GM23338 (cell line): Measurements from ENCODE around the gene ZBBX. TPM values are rescaled to one million over a fixed set of nuclear protein-coding genes. Genes with fewer than 3 reads are reported as not detected.

Experiments
- ATAC-seq: fragments of 200-7000 bp; cut with Tn5 transposase; 3 replicates; pipeline ENCODE4 v1.9.1; 2020
- DNase-seq: peaks from one replicate; pipeline ENCODE4 v3.0.0-alpha.2; 2015; ENCODE audit warnings: low spot score
- H2AFZ ChIP-seq: fragments of 200-600 bp; sonication (generic); 2 replicates; pipeline ENCODE4 v1.8.0; 2016; ENCODE audit warnings: antibody characterized with exemption, mild to moderate bottlenecking, moderate library complexity
- H3F3A ChIP-seq: fragments of 200-600 bp; sonication (generic); replicated peaks from 2 replicates; pipeline ENCODE4 v1.8.0; 2017; ENCODE audit warnings: antibody characterized with exemption, mixed run types, low read depth
- H3K27ac ChIP-seq: fragments of 200-600 bp; sonication (generic); 2 replicates; pipeline ENCODE4 v1.6.1; 2016; ENCODE audit warnings: low read depth
- H3K27me3 ChIP-seq: fragments of 200-600 bp; sonication (generic); 2 replicates; pipeline ENCODE4 v1.8.0; 2016; ENCODE audit warnings: mild to moderate bottlenecking, mixed run types, moderate library complexity; ENCODE audit not compliant: insufficient read depth
- H3K36me3 ChIP-seq: fragments of 200-600 bp; sonication (generic); 2 replicates; pipeline ENCODE4 v1.8.0; 2016; ENCODE audit warnings: mild to moderate bottlenecking; ENCODE audit not compliant: insufficient read depth
- H3K4me1 ChIP-seq: fragments of 200-600 bp; sonication (generic); 2 replicates; pipeline ENCODE4 v1.8.0; 2016; ENCODE audit warnings: mild to moderate bottlenecking, moderate library complexity; ENCODE audit not compliant: insufficient read depth
- H3K4me2 ChIP-seq: fragments of 200-600 bp; sonication (generic); 2 replicates; pipeline ENCODE4 v1.7.1; 2017; ENCODE audit warnings: mixed run types
- H3K4me3 ChIP-seq: fragments of 200-600 bp; sonication (generic); 2 replicates; pipeline ENCODE4 v1.6.1; 2016; ENCODE audit warnings: mixed run types
- H3K79me2 ChIP-seq: fragments of 200-600 bp; sonication (generic); replicated peaks from 2 replicates; pipeline ENCODE4 v1.8.0; 2017; ENCODE audit warnings: mild to moderate bottlenecking; ENCODE audit not compliant: insufficient read depth
- H3K9me2 ChIP-seq: fragments of 200-600 bp; sonication (generic); 2 replicates; pipeline ENCODE4 v1.8.0; 2017; ENCODE audit not compliant: insufficient read depth
- H4K20me1 ChIP-seq: fragments of 200-600 bp; sonication (generic); replicated peaks from 2 replicates; pipeline ENCODE4 v1.8.0; 2017; ENCODE audit warnings: mild to moderate bottlenecking; ENCODE audit not compliant: insufficient read depth
- H3K27ac Mint-ChIP-seq: 2 replicates; pipeline ENCODE4 v1.8.0; 2020; ENCODE audit warnings: inconsistent platforms, mild to moderate bottlenecking, moderate library complexity, mixed read lengths
- H3K27me3 Mint-ChIP-seq: 3 replicates; pipeline ENCODE4 v1.8.0; 2022; ENCODE audit warnings: low read depth, mild to moderate bottlenecking, moderate library complexity, mixed read lengths, inconsistent platforms; ENCODE audit not compliant: insufficient read depth, poor library complexity
- H3K36me3 Mint-ChIP-seq: 3 replicates; pipeline ENCODE4 v1.8.0; 2021; ENCODE audit warnings: low read depth, mild to moderate bottlenecking, inconsistent platforms, moderate library complexity, mixed read lengths
- H3K4me1 Mint-ChIP-seq: 3 replicates; pipeline ENCODE4 v1.8.0; 2020; ENCODE audit warnings: mild to moderate bottlenecking, inconsistent platforms, mixed read lengths
- H3K4me3 Mint-ChIP-seq: 3 replicates; pipeline ENCODE4 v1.8.0; 2021; ENCODE audit warnings: moderate library complexity, mild to moderate bottlenecking, inconsistent platforms, mixed read lengths
- H3K9me3 Mint-ChIP-seq: 3 replicates; pipeline ENCODE4 v1.8.0; 2020; ENCODE audit warnings: moderate library complexity, mild to moderate bottlenecking, inconsistent platforms, mixed read lengths
- CREB1 ChIP-seq: fragments of 250-450 bp; sonication (Bioruptor Pico); IDR thresholded peaks from 2 replicates; pipeline ENCODE4 v1.5.0; 2020; ENCODE audit warnings: low read depth, mild to moderate bottlenecking, moderate library complexity
- EZH2 ChIP-seq: fragments of 200-600 bp; sonication (generic); IDR thresholded peaks from one replicate; pipeline ENCODE4 v1.8.0; 2017; ENCODE audit warnings: antibody characterized with exemption, mild to moderate bottlenecking, low read depth; ENCODE audit not compliant: unreplicated experiment
- JUNB ChIP-seq: IDR thresholded peaks from one replicate; pipeline ENCODE4 v1.6.1; 2016; ENCODE audit warnings: antibody characterized with exemption; ENCODE audit not compliant: unreplicated experiment
- NANOG ChIP-seq: IDR thresholded peaks from 2 replicates; pipeline ENCODE4 v1.6.1; 2016; ENCODE audit warnings: antibody characterized with exemption, borderline replicate concordance
- STAT1 ChIP-seq: IDR thresholded peaks from one replicate; pipeline ENCODE4 v1.6.1; 2016; ENCODE audit warnings: antibody characterized with exemption; ENCODE audit not compliant: unreplicated experiment
- ZNF114 ChIP-seq: fragments of 250-450 bp; sonication (Bioruptor Pico); IDR thresholded peaks from 2 replicates; pipeline ENCODE4 v1.5.0; 2020; ENCODE audit warnings: mild to moderate bottlenecking, moderate library complexity
- ZNF331 ChIP-seq: fragments of 250-450 bp; sonication (Bioruptor Pico); IDR thresholded peaks from 2 replicates; pipeline ENCODE4 v1.5.0; 2020; ENCODE audit warnings: low read depth, mild to moderate bottlenecking, moderate library complexity
- polyA plus RNA-seq: library from polyadenylated mRNA; unstranded; fragments of >200 nt; fragmentation: Nextera tagmentation; extraction: Ambion mirVana; gene quantifications from 2 replicates; pipeline ENCODE4 v1.2.1, GENCODE V29; 2016
- total RNA-seq: library from RNA; depleted of rRNA; stranded (reverse); fragments of >200 nt; shearing (Covaris generic); gene quantifications from 2 replicates; pipeline ENCODE4 v1.2.3, GENCODE V29; 2014
- TF ChIP-seq, protein P1 (sequence below): fragments of 250-450 bp; sonication (Bioruptor Pico); IDR thresholded peaks from 2 replicates; pipeline ENCODE4 v1.5.0; 2020; ENCODE audit warnings: mild to moderate bottlenecking, moderate library complexity
- TF ChIP-seq, protein P2 (sequence below): IDR thresholded peaks from one replicate; pipeline ENCODE4 v1.6.1; 2018; ENCODE audit warnings: antibody characterized with exemption; ENCODE audit not compliant: unreplicated experiment
- TF ChIP-seq, protein P3 (sequence below), 2 experiments: fragments of 200-600 bp in 1 of 2; sonication (generic) in 1 of 2; conservative IDR thresholded peaks; 2 replicates each; pipeline versions ENCODE4 v1.5.1 to v1.6.1; 2016 to 2017; ENCODE audit warnings: antibody characterized with exemption in 2 of 2, low read depth in 2 of 2, mild to moderate bottlenecking in 2 of 2, moderate library complexity in 1 of 2
- TF ChIP-seq, protein P4 (sequence below): IDR thresholded peaks from 2 replicates; pipeline ENCODE4 v1.6.1; 2016; ENCODE audit warnings: antibody characterized with exemption

Gene ZBBX
- total and polyA plus RNA-seq, 2 experiments from 2014 or later: 0.90 to 1.1 TPM

DNA sequence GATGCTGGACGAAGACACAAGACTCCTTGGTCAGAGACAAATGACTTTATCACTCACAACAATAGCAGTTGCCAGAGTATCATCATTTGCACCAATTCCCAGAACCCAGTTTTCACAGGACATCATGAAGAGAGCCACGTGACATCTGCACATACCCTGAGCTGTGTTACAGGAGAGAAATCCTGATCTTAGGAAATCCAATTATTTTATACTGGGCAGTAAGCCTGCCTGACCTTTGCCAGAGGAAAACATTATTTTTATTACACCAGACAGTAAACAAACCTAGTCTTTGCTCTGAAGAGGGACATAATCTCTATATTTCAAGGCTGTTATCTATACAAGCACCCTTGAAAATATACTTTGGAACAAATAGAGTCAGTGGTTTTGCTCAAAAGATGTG, 77.4 kb downstream of the ZBBX start (continued):
- TF ChIP-seq, protein P1, sequence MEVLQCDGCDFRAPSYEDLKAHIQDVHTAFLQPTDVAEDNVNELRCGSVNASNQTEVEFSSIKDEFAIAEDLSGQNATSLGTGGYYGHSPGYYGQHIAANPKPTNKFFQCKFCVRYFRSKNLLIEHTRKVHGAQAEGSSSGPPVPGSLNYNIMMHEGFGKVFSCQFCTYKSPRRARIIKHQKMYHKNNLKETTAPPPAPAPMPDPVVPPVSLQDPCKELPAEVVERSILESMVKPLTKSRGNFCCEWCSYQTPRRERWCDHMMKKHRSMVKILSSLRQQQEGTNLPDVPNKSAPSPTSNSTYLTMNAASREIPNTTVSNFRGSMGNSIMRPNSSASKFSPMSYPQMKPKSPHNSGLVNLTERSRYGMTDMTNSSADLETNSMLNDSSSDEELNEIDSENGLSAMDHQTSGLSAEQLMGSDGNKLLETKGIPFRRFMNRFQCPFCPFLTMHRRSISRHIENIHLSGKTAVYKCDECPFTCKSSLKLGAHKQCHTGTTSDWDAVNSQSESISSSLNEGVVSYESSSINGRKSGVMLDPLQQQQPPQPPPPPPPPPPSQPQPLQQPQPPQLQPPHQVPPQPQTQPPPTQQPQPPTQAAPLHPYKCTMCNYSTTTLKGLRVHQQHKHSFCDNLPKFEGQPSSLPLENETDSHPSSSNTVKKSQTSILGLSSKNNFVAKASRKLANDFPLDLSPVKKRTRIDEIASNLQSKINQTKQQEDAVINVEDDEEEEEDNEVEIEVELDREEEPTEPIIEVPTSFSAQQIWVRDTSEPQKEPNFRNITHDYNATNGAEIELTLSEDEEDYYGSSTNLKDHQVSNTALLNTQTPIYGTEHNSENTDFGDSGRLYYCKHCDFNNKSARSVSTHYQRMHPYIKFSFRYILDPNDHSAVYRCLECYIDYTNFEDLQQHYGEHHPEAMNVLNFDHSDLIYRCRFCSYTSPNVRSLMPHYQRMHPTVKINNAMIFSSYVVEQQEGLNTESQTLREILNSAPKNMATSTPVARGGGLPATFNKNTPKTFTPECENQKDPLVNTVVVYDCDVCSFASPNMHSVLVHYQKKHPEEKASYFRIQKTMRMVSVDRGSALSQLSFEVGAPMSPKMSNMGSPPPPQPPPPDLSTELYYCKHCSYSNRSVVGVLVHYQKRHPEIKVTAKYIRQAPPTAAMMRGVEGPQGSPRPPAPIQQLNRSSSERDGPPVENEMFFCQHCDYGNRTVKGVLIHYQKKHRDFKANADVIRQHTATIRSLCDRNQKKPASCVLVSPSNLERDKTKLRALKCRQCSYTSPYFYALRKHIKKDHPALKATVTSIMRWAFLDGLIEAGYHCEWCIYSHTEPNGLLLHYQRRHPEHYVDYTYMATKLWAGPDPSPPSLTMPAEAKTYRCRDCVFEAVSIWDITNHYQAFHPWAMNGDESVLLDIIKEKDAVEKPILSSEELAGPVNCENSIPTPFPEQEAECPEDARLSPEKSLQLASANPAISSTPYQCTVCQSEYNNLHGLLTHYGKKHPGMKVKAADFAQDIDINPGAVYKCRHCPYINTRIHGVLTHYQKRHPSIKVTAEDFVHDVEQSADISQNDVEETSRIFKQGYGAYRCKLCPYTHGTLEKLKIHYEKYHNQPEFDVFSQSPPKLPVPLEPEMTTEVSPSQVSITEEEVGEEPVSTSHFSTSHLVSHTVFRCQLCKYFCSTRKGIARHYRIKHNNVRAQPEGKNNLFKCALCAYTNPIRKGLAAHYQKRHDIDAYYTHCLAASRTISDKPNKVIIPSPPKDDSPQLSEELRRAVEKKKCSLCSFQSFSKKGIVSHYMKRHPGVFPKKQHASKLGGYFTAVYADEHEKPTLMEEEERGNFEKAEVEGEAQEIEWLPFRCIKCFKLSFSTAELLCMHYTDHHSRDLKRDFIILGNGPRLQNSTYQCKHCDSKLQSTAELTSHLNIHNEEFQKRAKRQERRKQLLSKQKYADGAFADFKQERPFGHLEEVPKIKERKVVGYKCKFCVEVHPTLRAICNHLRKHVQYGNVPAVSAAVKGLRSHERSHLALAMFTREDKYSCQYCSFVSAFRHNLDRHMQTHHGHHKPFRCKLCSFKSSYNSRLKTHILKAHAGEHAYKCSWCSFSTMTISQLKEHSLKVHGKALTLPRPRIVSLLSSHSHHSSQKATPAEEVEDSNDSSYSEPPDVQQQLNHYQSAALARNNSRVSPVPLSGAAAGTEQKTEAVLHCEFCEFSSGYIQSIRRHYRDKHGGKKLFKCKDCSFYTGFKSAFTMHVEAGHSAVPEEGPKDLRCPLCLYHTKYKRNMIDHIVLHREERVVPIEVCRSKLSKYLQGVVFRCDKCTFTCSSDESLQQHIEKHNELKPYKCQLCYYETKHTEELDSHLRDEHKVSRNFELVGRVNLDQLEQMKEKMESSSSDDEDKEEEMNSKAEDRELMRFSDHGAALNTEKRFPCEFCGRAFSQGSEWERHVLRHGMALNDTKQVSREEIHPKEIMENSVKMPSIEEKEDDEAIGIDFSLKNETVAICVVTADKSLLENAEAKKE (CRISPR knock-in tag): no peak

DNA sequence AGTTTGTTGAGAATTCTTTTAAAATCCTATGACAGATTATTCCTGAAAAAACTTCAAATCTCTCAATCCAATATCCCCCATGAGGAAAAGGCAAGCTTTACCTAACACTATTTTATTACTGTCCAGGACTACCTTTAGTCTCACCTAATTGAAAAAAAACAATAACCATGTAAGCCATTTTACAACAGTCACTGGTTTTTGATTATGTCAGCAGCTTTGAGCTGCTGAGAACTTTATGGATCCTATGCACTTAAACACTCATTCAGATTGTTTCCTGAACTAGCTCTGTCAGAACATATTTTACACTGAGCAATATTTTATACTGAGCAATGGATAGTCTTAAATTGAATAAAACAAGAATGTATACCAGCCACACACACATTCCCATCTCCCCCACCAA, 79.9 kb downstream of the ZBBX start:
- H3K36me3 Mint-ChIP-seq: no peaks in the 10 kb centered on the region
- TF ChIP-seq ZNF331 (CRISPR knock-in tag) (no peak), NANOG (no peak), CREB1 (CRISPR knock-in tag) (no peak), EZH2 (no peak), STAT1 (no peak), JUNB (no peak), ZNF114 (CRISPR knock-in tag) (no peak)
- TF ChIP-seq, protein P2, sequence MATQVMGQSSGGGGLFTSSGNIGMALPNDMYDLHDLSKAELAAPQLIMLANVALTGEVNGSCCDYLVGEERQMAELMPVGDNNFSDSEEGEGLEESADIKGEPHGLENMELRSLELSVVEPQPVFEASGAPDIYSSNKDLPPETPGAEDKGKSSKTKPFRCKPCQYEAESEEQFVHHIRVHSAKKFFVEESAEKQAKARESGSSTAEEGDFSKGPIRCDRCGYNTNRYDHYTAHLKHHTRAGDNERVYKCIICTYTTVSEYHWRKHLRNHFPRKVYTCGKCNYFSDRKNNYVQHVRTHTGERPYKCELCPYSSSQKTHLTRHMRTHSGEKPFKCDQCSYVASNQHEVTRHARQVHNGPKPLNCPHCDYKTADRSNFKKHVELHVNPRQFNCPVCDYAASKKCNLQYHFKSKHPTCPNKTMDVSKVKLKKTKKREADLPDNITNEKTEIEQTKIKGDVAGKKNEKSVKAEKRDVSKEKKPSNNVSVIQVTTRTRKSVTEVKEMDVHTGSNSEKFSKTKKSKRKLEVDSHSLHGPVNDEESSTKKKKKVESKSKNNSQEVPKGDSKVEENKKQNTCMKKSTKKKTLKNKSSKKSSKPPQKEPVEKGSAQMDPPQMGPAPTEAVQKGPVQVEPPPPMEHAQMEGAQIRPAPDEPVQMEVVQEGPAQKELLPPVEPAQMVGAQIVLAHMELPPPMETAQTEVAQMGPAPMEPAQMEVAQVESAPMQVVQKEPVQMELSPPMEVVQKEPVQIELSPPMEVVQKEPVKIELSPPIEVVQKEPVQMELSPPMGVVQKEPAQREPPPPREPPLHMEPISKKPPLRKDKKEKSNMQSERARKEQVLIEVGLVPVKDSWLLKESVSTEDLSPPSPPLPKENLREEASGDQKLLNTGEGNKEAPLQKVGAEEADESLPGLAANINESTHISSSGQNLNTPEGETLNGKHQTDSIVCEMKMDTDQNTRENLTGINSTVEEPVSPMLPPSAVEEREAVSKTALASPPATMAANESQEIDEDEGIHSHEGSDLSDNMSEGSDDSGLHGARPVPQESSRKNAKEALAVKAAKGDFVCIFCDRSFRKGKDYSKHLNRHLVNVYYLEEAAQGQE: no peak
- TF ChIP-seq, protein P3, sequence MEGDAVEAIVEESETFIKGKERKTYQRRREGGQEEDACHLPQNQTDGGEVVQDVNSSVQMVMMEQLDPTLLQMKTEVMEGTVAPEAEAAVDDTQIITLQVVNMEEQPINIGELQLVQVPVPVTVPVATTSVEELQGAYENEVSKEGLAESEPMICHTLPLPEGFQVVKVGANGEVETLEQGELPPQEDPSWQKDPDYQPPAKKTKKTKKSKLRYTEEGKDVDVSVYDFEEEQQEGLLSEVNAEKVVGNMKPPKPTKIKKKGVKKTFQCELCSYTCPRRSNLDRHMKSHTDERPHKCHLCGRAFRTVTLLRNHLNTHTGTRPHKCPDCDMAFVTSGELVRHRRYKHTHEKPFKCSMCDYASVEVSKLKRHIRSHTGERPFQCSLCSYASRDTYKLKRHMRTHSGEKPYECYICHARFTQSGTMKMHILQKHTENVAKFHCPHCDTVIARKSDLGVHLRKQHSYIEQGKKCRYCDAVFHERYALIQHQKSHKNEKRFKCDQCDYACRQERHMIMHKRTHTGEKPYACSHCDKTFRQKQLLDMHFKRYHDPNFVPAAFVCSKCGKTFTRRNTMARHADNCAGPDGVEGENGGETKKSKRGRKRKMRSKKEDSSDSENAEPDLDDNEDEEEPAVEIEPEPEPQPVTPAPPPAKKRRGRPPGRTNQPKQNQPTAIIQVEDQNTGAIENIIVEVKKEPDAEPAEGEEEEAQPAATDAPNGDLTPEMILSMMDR (conservative IDR thresholded peaks at IDR 0.05; ENCODE audit: low read depth in 2 of 2): no peak
- TF ChIP-seq, protein P4, sequence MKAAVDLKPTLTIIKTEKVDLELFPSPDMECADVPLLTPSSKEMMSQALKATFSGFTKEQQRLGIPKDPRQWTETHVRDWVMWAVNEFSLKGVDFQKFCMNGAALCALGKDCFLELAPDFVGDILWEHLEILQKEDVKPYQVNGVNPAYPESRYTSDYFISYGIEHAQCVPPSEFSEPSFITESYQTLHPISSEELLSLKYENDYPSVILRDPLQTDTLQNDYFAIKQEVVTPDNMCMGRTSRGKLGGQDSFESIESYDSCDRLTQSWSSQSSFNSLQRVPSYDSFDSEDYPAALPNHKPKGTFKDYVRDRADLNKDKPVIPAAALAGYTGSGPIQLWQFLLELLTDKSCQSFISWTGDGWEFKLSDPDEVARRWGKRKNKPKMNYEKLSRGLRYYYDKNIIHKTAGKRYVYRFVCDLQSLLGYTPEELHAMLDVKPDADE: no peak
- H3K36me3 ChIP-seq: no peaks in the 10 kb centered on the region
- DNase-seq (no peak), ATAC-seq (no peak)
- no peak overlapping the region for H3K27ac Mint-ChIP-seq
- H3K27ac ChIP-seq: no peak overlapping the region
- no peak overlapping the region for H3K4me3 Mint-ChIP-seq
- no peaks in the 10 kb centered on the region for H3K9me2 ChIP-seq
- H3K79me2 ChIP-seq: no peaks in the 10 kb centered on the region
- H2AFZ ChIP-seq: no peak overlapping the region
- no peaks in the 10 kb centered on the region for H3K9me3 Mint-ChIP-seq
- H3K4me1 ChIP-seq: no peaks in the 10 kb centered on the region
- no peaks in the 10 kb centered on the region for H3K27me3 ChIP-seq
- H3K27me3 Mint-ChIP-seq: no peaks in the 10 kb centered on the region
- no peaks in the 10 kb centered on the region for H4K20me1 ChIP-seq
- H3K4me3 ChIP-seq: no peak overlapping the region
- H3F3A ChIP-seq: no peaks in the 10 kb centered on the region
- H3K4me1 Mint-ChIP-seq: no peaks in the 10 kb centered on the region; the same call in 2 of the 3 replicates
- H3K4me2 ChIP-seq: no peak overlapping the region
